HEK293 (cell line): ENCODE results near the gene COL25A1.

ENCODE experiments used
- CTCF ChIA-PET: fragments of 350-600 bp; formaldehyde crosslinking; extraction: SDS; loops from one replicate; lab custom pipeline; 2021; ENCODE audit warnings: antibody characterized with exemption; lab: Yijun Ruan, JAX
- POLR2A ChIA-PET: fragments of 300-600 bp; formaldehyde crosslinking; extraction: SDS; loops from one replicate; lab custom pipeline; 2020; ENCODE audit warnings: antibody characterized with exemption, inconsistent platforms; lab: Yijun Ruan, JAX
- H3K27ac ChIP-seq: fragments of 200-500 bp; sonication (Bioruptor generic); 2 replicates; pipeline ENCODE4 v1.5.1; 2014; ENCODE audit warnings: low read depth, low read length, control low read depth, inconsistent platforms; ENCODE audit errors: extremely low read depth
- H3K36me3 ChIP-seq, 2 experiments: fragments of 200-500 bp in 1 of 2; sonication (Bioruptor generic) in 1 of 2; 1 replicate in 1 of 2; 2 replicates in 1 of 2; pipeline ENCODE4 v1.5.1; 2014 to 2017; ENCODE audit warnings: inconsistent platforms in 2 of 2, low read length in 2 of 2; ENCODE audit not compliant: control insufficient read depth in 2 of 2, insufficient read depth in 1 of 2
- H3K4me1 ChIP-seq: fragments of 200-500 bp; sonication (Bioruptor generic); 2 replicates; pipeline ENCODE4 v1.5.1; 2014; ENCODE audit warnings: mild to moderate bottlenecking, low read length, inconsistent platforms; ENCODE audit not compliant: control insufficient read depth, insufficient read depth
- H3K4me3 ChIP-seq: 2 replicates; pipeline ENCODE4 v1.5.1; 2011; ENCODE audit warnings: low read depth, mild to moderate bottlenecking, control low read depth, low read length, moderate library complexity
- H3K9me3 ChIP-seq: fragments of 200-500 bp; sonication (Bioruptor generic); 2 replicates; pipeline ENCODE4 v1.5.1; 2014; ENCODE audit warnings: low read depth, low read length, inconsistent platforms; ENCODE audit not compliant: control insufficient read depth, insufficient read depth
- BCL11A ChIP-seq: fragments of 450-650 bp; formaldehyde crosslinking; IDR thresholded peaks from 2 replicates; pipeline ENCODE4 v1.5.1; 2016; ENCODE audit warnings: low read depth, missing biosample characterization, missing genetic modification characterization
- OSR2 ChIP-seq: fragments of 450-650 bp; formaldehyde crosslinking; IDR thresholded peaks from 2 replicates; pipeline ENCODE4 v1.5.1; 2016; ENCODE audit warnings: missing biosample characterization, missing genetic modification characterization
- SCRT2 ChIP-seq: fragments of 450-650 bp; formaldehyde crosslinking; IDR thresholded peaks from 2 replicates; pipeline ENCODE4 v1.5.1; 2016; ENCODE audit warnings: missing biosample characterization, missing genetic modification characterization
- SP3 ChIP-seq: fragments of 450-650 bp; formaldehyde crosslinking; IDR thresholded peaks from 2 replicates; pipeline ENCODE4 v1.5.1; 2016; ENCODE audit warnings: missing biosample characterization, missing genetic modification characterization
- ZBTB20 ChIP-seq: fragments of 450-650 bp; formaldehyde crosslinking; IDR thresholded peaks from 2 replicates; pipeline ENCODE4 v1.5.1; 2016; ENCODE audit warnings: missing biosample characterization, missing genetic modification characterization
- ZBTB8A ChIP-seq: fragments of 450-650 bp; formaldehyde crosslinking; IDR thresholded peaks from 2 replicates; pipeline ENCODE4 v1.5.1; 2016; ENCODE audit warnings: missing biosample characterization, missing genetic modification characterization
- ZEB2 ChIP-seq: fragments of 450-650 bp; formaldehyde crosslinking; IDR thresholded peaks from 2 replicates; pipeline ENCODE4 v1.5.1; 2016; ENCODE audit warnings: missing biosample characterization, missing genetic modification characterization
- ZNF175 ChIP-seq: fragments of 450-650 bp; formaldehyde crosslinking; IDR thresholded peaks from 2 replicates; pipeline ENCODE4 v1.5.1; 2016; ENCODE audit warnings: missing biosample characterization, missing genetic modification characterization
- ZNF202 ChIP-seq: fragments of 450-650 bp; formaldehyde crosslinking; IDR thresholded peaks from 2 replicates; pipeline ENCODE4 v1.5.1; 2016; ENCODE audit warnings: missing biosample characterization, missing genetic modification characterization, borderline replicate concordance
- ZNF24 ChIP-seq: fragments of 450-650 bp; formaldehyde crosslinking; IDR thresholded peaks from 2 replicates; pipeline ENCODE4 v1.5.1; 2016; ENCODE audit warnings: missing biosample characterization, missing genetic modification characterization
- ZNF292 ChIP-seq: fragments of 450-650 bp; formaldehyde crosslinking; IDR thresholded peaks from 2 replicates; pipeline ENCODE4 v1.5.1; 2016; ENCODE audit warnings: low read depth, missing biosample characterization, missing genetic modification characterization, borderline replicate concordance
- ZNF394 ChIP-seq: fragments of 450-650 bp; formaldehyde crosslinking; IDR thresholded peaks from 2 replicates; pipeline ENCODE4 v1.5.1; 2016; ENCODE audit warnings: missing biosample characterization, missing genetic modification characterization, mild to moderate bottlenecking, moderate library complexity, borderline replicate concordance
- ZNF404 ChIP-seq: fragments of 450-650 bp; formaldehyde crosslinking; IDR thresholded peaks from 2 replicates; pipeline ENCODE4 v1.5.1; 2017; ENCODE audit warnings: missing biosample characterization, missing genetic modification characterization
- ZNF473 ChIP-seq: fragments of 450-650 bp; formaldehyde crosslinking; IDR thresholded peaks from 2 replicates; pipeline ENCODE4 v1.5.1; 2017; ENCODE audit warnings: missing biosample characterization, missing genetic modification characterization
- ZNF544 ChIP-seq: fragments of 450-650 bp; formaldehyde crosslinking; IDR thresholded peaks from 2 replicates; pipeline ENCODE4 v1.5.0; 2017; ENCODE audit warnings: missing biosample characterization, missing genetic modification characterization
- ZNF555 ChIP-seq: fragments of 450-650 bp; formaldehyde crosslinking; conservative IDR thresholded peaks from 2 replicates; pipeline ENCODE4 v1.5.1; 2017; ENCODE audit warnings: missing biosample characterization, mild to moderate bottlenecking, missing genetic modification characterization, inconsistent platforms
- ZNF701 ChIP-seq: fragments of 450-650 bp; formaldehyde crosslinking; IDR thresholded peaks from 2 replicates; pipeline ENCODE4 v1.5.1; 2016; ENCODE audit warnings: missing biosample characterization, missing genetic modification characterization
- TF ChIP-seq, protein P1 (sequence below): fragments of 450-650 bp; formaldehyde crosslinking; conservative IDR thresholded peaks from 2 replicates; pipeline ENCODE4 v1.5.1; 2016; ENCODE audit warnings: low read depth, missing biosample characterization, missing genetic modification characterization
- TF ChIP-seq, protein P2 (sequence below): fragments of 450-650 bp; formaldehyde crosslinking; IDR thresholded peaks from 2 replicates; pipeline ENCODE4; 2016; ENCODE audit warnings: missing biosample characterization, missing genetic modification characterization
- TF ChIP-seq, protein P3 (sequence below): fragments of 450-650 bp; formaldehyde crosslinking; IDR thresholded peaks from 2 replicates; pipeline ENCODE4 v1.5.1; 2016; ENCODE audit warnings: missing biosample characterization, missing genetic modification characterization
- TF ChIP-seq, protein P4 (sequence below): fragments of 450-650 bp; formaldehyde crosslinking; IDR thresholded peaks from 2 replicates; pipeline ENCODE4 v1.5.1; 2016; ENCODE audit warnings: missing biosample characterization, missing genetic modification characterization, borderline replicate concordance
- TF ChIP-seq, protein P5 (sequence below): fragments of 450-650 bp; formaldehyde crosslinking; IDR thresholded peaks from 2 replicates; pipeline ENCODE4 v1.5.1; 2016; ENCODE audit warnings: missing biosample characterization, missing genetic modification characterization

COL25A1 gene

DNA sequence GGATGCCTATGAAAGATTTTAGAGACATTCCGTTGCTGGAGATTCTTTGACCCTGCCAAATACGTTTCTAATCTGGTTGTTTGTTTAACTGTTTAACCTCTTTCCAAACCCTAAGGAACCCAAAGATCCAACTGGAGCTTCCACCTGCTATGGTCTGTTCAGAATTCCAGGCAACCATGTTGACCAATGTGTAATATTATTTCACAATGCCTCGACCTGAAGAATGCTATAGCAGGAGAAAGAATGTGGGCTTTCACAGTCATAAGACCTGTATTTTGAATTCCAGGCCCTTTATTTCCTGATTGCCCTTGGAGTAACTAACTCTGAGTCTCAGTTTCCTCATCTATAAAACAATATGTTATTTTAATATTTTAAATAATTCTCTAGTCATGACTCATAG, 90.8 kb downstream of the COL25A1 start (continued):
- TF ChIP-seq, protein P1, sequence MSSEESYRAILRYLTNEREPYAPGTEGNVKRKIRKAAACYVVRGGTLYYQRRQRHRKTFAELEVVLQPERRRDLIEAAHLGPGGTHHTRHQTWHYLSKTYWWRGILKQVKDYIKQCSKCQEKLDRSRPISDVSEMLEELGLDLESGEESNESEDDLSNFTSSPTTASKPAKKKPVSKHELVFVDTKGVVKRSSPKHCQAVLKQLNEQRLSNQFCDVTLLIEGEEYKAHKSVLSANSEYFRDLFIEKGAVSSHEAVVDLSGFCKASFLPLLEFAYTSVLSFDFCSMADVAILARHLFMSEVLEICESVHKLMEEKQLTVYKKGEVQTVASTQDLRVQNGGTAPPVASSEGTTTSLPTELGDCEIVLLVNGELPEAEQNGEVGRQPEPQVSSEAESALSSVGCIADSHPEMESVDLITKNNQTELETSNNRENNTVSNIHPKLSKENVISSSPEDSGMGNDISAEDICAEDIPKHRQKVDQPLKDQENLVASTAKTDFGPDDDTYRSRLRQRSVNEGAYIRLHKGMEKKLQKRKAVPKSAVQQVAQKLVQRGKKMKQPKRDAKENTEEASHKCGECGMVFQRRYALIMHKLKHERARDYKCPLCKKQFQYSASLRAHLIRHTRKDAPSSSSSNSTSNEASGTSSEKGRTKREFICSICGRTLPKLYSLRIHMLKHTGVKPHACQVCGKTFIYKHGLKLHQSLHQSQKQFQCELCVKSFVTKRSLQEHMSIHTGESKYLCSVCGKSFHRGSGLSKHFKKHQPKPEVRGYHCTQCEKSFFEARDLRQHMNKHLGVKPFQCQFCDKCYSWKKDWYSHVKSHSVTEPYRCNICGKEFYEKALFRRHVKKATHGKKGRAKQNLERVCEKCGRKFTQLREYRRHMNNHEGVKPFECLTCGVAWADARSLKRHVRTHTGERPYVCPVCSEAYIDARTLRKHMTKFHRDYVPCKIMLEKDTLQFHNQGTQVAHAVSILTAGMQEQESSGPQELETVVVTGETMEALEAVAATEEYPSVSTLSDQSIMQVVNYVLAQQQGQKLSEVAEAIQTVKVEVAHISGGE (tag by site-specific recombination): no peak
- TF ChIP-seq ZNF24: no peak
- no peak for TF ChIP-seq SP3 (tag by site-specific recombination)
- TF ChIP-seq ZNF555: no peak
- no peak for TF ChIP-seq ZNF202 (tag by site-specific recombination)
- TF ChIP-seq BCL11A: no peak
- TF ChIP-seq ZNF544 (tag by site-specific recombination): no peak
- no peak for TF ChIP-seq OSR2 (tag by site-specific recombination)
- no peak for TF ChIP-seq ZNF394 (tag by site-specific recombination)

DNA sequence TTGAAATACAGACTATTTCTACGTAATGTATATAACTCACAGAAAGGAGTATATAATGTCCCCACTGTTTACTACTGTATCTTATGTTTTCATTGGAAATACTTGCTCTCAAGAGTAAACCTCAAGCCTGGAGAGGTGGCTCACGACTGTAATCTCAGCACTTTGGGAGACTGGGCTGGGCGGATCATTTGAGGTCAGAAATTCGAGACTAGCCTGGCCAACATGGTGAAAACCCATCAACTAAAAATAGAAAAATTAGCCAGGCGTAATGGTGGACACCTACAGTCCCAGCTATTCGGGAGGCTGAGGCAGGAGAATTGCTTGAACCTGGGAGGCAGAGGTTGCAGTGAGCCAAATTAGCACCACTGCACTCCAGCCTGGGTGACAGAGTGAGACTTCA, 92.8 kb downstream of the COL25A1 start:
- TF ChIP-seq ZNF175 (tag by site-specific recombination) (no peak), ZBTB8A (tag by site-specific recombination) (no peak), ZEB2 (tag by site-specific recombination) (no peak), ZNF701 (tag by site-specific recombination) (no peak), ZNF473 (tag by site-specific recombination) (no peak), ZNF404 (tag by site-specific recombination) (no peak), ZBTB20 (tag by site-specific recombination) (no peak), SCRT2 (tag by site-specific recombination) (no peak), ZNF292 (no peak)
- TF ChIP-seq, protein P2, sequence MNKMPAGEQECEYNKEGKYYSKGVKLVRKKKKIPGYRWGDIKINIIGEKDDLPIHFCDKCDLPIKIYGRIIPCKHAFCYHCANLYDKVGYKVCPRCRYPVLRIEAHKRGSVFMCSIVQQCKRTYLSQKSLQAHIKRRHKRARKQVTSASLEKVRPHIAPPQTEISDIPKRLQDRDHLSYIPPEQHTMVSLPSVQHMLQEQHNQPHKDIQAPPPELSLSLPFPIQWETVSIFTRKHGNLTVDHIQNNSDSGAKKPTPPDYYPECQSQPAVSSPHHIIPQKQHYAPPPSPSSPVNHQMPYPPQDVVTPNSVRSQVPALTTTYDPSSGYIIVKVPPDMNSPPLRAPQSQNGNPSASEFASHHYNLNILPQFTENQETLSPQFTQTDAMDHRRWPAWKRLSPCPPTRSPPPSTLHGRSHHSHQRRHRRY (tag by site-specific recombination): no peak
- TF ChIP-seq, protein P3, sequence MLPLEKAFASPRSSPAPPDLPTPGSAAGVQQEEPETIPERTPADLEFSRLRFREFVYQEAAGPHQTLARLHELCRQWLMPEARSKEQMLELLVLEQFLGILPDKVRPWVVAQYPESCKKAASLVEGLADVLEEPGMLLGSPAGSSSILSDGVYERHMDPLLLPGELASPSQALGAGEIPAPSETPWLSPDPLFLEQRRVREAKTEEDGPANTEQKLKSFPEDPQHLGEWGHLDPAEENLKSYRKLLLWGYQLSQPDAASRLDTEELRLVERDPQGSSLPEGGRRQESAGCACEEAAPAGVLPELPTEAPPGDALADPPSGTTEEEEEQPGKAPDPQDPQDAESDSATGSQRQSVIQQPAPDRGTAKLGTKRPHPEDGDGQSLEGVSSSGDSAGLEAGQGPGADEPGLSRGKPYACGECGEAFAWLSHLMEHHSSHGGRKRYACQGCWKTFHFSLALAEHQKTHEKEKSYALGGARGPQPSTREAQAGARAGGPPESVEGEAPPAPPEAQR (tag by site-specific recombination): no peak
- TF ChIP-seq, protein P4, sequence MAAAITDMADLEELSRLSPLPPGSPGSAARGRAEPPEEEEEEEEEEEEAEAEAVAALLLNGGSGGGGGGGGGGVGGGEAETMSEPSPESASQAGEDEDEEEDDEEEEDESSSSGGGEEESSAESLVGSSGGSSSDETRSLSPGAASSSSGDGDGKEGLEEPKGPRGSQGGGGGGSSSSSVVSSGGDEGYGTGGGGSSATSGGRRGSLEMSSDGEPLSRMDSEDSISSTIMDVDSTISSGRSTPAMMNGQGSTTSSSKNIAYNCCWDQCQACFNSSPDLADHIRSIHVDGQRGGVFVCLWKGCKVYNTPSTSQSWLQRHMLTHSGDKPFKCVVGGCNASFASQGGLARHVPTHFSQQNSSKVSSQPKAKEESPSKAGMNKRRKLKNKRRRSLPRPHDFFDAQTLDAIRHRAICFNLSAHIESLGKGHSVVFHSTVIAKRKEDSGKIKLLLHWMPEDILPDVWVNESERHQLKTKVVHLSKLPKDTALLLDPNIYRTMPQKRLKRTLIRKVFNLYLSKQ: no peak
- TF ChIP-seq, protein P5, sequence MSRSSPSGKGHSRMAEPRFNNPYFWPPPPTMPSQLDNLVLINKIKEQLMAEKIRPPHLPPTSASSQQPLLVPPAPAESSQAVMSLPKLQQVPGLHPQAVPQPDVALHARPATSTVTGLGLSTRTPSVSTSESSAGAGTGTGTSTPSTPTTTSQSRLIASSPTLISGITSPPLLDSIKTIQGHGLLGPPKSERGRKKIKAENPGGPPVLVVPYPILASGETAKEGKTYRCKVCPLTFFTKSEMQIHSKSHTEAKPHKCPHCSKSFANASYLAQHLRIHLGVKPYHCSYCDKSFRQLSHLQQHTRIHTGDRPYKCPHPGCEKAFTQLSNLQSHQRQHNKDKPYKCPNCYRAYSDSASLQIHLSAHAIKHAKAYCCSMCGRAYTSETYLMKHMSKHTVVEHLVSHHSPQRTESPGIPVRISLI (tag by site-specific recombination): no peak
- H3K36me3 ChIP-seq: no peaks in the 10 kb centered on the region
- POLR2A ChIA-PET: no interaction called here
- no peak overlapping the region for H3K4me3 ChIP-seq
- H3K9me3 ChIP-seq: no peaks in the 10 kb centered on the region
- peaks cover 13% of the 10 kb centered on the region for H3K4me1 ChIP-seq
- CTCF ChIA-PET: no interaction called here
- H3K27ac ChIP-seq: no peak overlapping the region
